Head of caudate nucleus (tissue), 42 donors: ENCODE measurements around the gene EIF4G3.

Experiments
- DNase-seq, 42 donors: peaks; one replicate each; pipeline versions ENCODE4 v3.0.0 to v3.0.0-alpha.2; 2020 to 2021; ENCODE audit warnings: mixed read lengths in 7 of 42
- intact Hi-C: fragments of 100-400 bp; cut with DNase I; formaldehyde crosslinking; loops from one replicate; pipeline ENCODE4 v1.15.0; 2022

EIF4G3 gene

GRCh38 chr1:20988943-20989342 lies 187.8 kb downstream of the EIF4G3 start:
- intact Hi-C loops, result no loop called here
- no peak for DNase-seq

GRCh38 chr1:20987831-20988825 lies 188.6 kb downstream of the EIF4G3 start:
- no peak for DNase-seq
- intact Hi-C loops, result no loop called here

GRCh38 chr1:20983297-20983889 lies 193.3 kb downstream of the EIF4G3 start:
- no peak for DNase-seq
- intact Hi-C loops, result loop anchor here (5.0 kb wide), 1 partner anchor 214 kb away; no protein-coding TSS in a partner anchor

- no peak for DNase-seq
- intact Hi-C loops, result loop anchor here (5.0 kb wide), 1 partner anchor 215 kb away; no protein-coding TSS in a partner anchor
Observed at GRCh38 chr1:20982316-20982715, 194.4 kb downstream of the EIF4G3 start.

DNA sequence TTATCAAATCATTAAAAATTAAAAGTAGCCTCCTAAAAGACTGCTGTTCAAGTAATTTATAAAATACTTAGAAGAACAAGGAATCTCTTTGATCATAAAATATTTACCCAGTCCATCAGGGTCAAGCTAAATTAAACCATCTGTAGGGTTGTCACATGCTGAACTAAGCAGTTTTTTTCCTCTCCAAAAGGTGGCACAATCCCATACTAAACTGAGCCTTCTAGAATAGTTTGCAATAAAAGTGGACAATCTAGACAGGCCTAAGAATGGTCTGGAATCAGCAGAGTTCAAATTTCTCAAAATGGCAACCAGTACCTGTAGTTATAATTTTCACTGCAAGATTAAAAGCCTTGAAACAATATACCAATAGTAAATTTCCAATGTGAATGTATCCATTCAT lies 194.8 kb downstream of the EIF4G3 start:
- DNase-seq, result peak in 1 of 42 donors; percentile 38
- intact Hi-C loops, result loop anchor here (5.0 kb wide), 1 partner anchor 215 kb away; no protein-coding TSS in a partner anchor

- intact Hi-C loops, result loop anchor here (5.0 kb wide), 1 partner anchor 217 kb away; no protein-coding TSS in a partner anchor
- DNase-seq, result no peak
Observed at GRCh38 chr1:20980051-20980450, 196.6 kb downstream of the EIF4G3 start.

GRCh38 chr1:20978413-20978812 lies 198.3 kb downstream of the EIF4G3 start:
- intact Hi-C loops, result no loop called here
- DNase-seq, result no peak

- DNase-seq, result no peak
- intact Hi-C loops, result no loop called here
Observed at GRCh38 chr1:20975668-20976067, 201.0 kb downstream of the EIF4G3 start.

DNA sequence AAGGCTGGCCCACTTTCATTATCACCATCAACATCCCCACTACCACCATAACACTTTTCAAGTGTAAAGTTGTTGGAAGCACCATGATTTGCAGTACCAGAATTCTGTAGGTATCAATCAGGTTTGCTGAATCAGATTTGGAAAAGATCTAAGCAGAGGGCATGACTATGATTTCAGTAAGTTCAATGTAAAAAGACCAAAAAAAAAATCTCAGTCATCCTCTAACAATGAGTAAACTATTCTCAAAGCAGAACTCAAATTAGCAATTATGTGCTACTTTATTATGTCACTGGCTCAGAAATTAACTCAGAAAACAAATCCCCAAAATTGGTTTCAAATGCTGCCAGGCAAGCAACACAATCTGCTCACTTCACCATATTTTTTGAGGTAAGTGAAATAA lies 201.7 kb downstream of the EIF4G3 start:
- intact Hi-C loops, result no loop called here
- DNase-seq, result no peak

GRCh38 chr1:20974069-20974468 lies 202.6 kb downstream of the EIF4G3 start:
- no peak for DNase-seq
- intact Hi-C loops, result no loop called here

GRCh38 chr1:20972855-20973254 lies 203.8 kb downstream of the EIF4G3 start:
- intact Hi-C loops, result no loop called here
- DNase-seq, result peak in 30 of 42 donors; percentile 15 to 70 (median 31)

DNA sequence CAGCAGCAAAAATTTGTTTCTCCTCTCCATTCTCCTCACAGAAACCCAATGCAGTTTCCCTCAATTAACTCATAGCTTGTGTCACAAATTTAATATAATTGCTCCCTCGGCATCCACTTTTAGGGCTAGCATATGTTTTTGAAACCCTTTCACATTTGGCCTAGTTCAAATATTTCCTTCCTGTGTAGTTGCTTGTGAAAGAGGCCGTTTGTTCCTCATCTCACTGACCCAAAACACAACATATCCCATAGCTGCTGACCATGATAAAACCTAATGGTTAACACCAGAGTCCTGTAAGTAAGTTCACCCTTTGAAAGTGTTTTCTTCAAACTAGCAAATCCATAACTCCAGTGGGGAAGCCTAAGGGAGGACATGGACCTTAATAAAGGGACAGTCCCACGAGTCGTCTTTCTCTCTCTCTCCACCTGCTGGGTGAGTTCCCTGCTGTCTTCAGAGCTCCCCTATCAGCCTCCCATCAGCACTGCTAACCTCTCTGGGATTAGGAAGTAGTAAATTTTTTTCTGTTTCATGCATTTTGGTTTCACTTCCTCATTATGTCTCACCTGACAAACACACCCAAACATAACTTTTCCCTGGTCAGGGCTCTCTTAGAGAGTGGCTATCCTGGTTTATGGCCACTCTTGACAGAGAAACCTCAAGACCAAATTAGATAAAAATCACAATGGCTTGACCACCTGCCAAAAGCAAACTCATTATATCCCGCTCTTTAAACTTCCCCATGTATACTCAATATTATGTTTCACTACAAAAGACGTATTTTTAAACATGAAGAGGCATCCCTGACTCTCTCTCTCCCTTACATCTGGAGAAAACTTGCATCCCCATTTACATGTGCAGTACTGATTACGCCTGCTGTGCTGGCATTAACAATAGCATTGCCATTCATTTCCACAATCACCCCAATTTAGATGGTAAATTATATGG lies 211.9 kb downstream of the EIF4G3 start:
- intact Hi-C loops, result no loop called here
- DNase-seq, result no peak

- intact Hi-C loops, result no loop called here
Observed at GRCh38 chr1:20962576-20963258, 214.0 kb downstream of the EIF4G3 start.

GRCh38 chr1:20958430-20958829 lies 218.3 kb downstream of the EIF4G3 start:
- DNase-seq, result no peak
- intact Hi-C loops, result no loop called here

More at GRCh38 chr1:20962576-20963258, 214.0 kb downstream of the EIF4G3 start:
- DNase-seq, result no peak

DNA sequence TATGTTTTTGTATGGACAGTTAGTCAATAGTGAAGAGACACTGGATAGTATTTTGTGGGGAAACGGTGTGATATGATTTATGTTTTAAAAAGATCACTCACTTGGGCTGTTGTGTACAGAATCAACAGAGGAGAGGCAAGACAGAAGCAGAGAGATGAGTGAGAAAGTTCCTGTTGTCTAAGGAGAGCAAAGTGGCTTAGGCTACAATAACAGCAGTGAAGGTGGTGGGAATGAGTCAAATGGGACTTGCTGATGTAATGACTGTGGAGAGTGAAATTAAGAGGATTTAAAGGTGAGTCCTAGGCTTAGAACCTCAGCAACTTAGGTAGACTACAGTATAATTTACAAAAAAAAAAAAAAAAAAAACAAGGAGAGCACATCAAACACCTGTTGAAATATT lies 220.4 kb downstream of the EIF4G3 start:
- intact Hi-C loops, result no loop called here
- no peak for DNase-seq

GRCh38 chr1:20950679-20951078 lies 226.0 kb downstream of the EIF4G3 start:
- DNase-seq, result no peak
- intact Hi-C loops, result no loop called here

- intact Hi-C loops, result no loop called here
- DNase-seq, result no peak
Observed at GRCh38 chr1:20949871-20950590, 226.7 kb downstream of the EIF4G3 start.

DNA sequence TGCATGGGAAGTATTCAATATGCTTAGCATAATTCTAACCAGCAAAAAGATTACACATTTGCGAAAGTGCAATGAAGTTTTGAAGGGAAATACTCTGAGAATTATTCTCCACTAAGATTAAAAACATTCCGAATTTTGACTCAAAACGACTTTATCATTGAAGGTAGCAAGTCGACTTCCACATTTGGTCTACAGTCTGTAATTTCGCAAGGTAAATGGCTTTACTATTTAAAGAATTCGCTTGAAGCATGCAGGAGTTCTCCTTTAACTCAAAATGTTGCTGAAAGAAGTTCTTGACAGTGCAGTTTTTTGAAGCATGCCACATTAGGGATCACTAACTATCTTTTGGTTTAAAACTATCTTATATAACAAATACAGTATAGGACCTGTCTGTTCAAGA lies 228.6 kb downstream of the EIF4G3 start:
- DNase-seq, result no peak
- intact Hi-C loops, result no loop called here
